ENCODE results near the gene TMEM178B.

- TF ChIP-seq POLR2A (IDR thresholded peaks at IDR 0.05; ENCODE audit: low read length) (no peak), GATA1 (IDR thresholded peaks at IDR 0.05; ENCODE audit: low read depth, low read length) (no peak)
These were observed 207.4 kb downstream of the TMEM178B start for GRCh38 chr7:141281311-141281710.
